SK-N-SH treated with all-trans-retinoic acid at 6 μM for 48 hours (cell line): ENCODE results near the gene AOC2.

Experiments
- ARNTL ChIP-seq: fragments of 450-650 bp; formaldehyde crosslinking; IDR thresholded peaks from 2 replicates; pipeline ENCODE4 v1.5.0; 2020; ENCODE audit warnings: low read depth, mild to moderate bottlenecking, moderate library complexity, borderline replicate concordance
- BACH2 ChIP-seq: fragments of 250-450 bp; sonication (Bioruptor Pico); IDR thresholded peaks from 2 replicates; pipeline ENCODE4 v1.9.0; 2021; ENCODE audit warnings: mild to moderate bottlenecking, borderline replicate concordance
- CREB5 ChIP-seq: fragments of 250-450 bp; sonication (Bioruptor Pico); IDR thresholded peaks from 2 replicates; pipeline ENCODE4 v1.5.1; 2020; ENCODE audit warnings: low read depth, mild to moderate bottlenecking, moderate library complexity
- ESRRG ChIP-seq: fragments of 250-450 bp; sonication (Bioruptor Pico); IDR thresholded peaks from 2 replicates; pipeline ENCODE4 v1.6.1; 2021; ENCODE audit warnings: mild to moderate bottlenecking
- PATZ1 ChIP-seq: fragments of 250-450 bp; sonication (Bioruptor Pico); IDR thresholded peaks from 2 replicates; pipeline ENCODE4 v1.8.0; 2020; ENCODE audit warnings: mild to moderate bottlenecking, moderate library complexity, borderline replicate concordance
- RARB ChIP-seq: fragments of 250-450 bp; sonication (Bioruptor Pico); IDR thresholded peaks from 2 replicates; pipeline ENCODE4 v1.8.0; 2021; ENCODE audit warnings: mild to moderate bottlenecking, moderate library complexity
- SNAI2 ChIP-seq: fragments of 250-450 bp; sonication (Bioruptor Pico); IDR thresholded peaks from 2 replicates; pipeline ENCODE4 v1.5.0; 2020; ENCODE audit warnings: mild to moderate bottlenecking, moderate library complexity
- TCF4 ChIP-seq: fragments of 250-450 bp; sonication (Bioruptor Pico); IDR thresholded peaks from 2 replicates; pipeline ENCODE4 v1.8.0; 2021; ENCODE audit warnings: mild to moderate bottlenecking, moderate library complexity, borderline replicate concordance
- TOX ChIP-seq: fragments of 250-450 bp; sonication (Bioruptor Pico); IDR thresholded peaks from 2 replicates; pipeline ENCODE4 v1.8.0; 2021; ENCODE audit warnings: mild to moderate bottlenecking, moderate library complexity, borderline replicate concordance
- ZC3H10 ChIP-seq: fragments of 250-450 bp; sonication (Bioruptor Pico); IDR thresholded peaks from 2 replicates; pipeline ENCODE4 v1.5.1; 2021; ENCODE audit warnings: mild to moderate bottlenecking, moderate library complexity
- ZFP30 ChIP-seq: fragments of 450-650 bp; formaldehyde crosslinking; IDR thresholded peaks from 2 replicates; pipeline ENCODE4 v1.5.0; 2022; ENCODE audit warnings: mild to moderate bottlenecking, moderate library complexity
- ZNF70 ChIP-seq: fragments of 450-650 bp; formaldehyde crosslinking; IDR thresholded peaks from 2 replicates; pipeline ENCODE4 v1.5.0; 2020; ENCODE audit warnings: mild to moderate bottlenecking, moderate library complexity

DNA sequence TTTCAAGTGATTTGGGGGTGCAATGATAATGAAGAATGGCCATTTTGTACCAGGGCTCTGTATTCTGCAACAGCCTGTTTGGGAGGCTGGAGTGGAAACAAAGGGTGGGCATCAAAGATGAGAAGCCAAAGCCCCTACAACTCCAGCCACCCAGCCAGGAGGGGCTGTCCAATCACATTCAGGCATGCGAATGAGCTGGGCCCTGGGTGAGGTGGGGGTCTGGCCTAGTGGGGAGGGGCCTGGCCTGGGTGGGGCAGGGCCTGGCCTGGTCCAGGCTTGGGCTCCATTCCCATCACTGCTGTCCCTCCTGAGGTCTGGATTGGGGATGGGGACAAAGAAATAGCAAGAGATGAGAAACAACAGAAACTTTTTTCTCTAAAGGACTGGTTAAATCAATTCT is 13.0 kb downstream of the AOC2 start:
- no peak for TF ChIP-seq PATZ1 (CRISPR knock-in tag)
- TF ChIP-seq ZNF70: no peak
- no peak for TF ChIP-seq ARNTL (CRISPR knock-in tag)
- TF ChIP-seq RARB: no peak
- TF ChIP-seq TCF4 (CRISPR knock-in tag): no peak
- no peak for TF ChIP-seq ZFP30 (CRISPR knock-in tag)
- TF ChIP-seq ESRRG (CRISPR knock-in tag): no peak
- no peak for TF ChIP-seq CREB5 (CRISPR knock-in tag)
- no peak for TF ChIP-seq BACH2
- no peak for TF ChIP-seq SNAI2 (CRISPR knock-in tag)
- TF ChIP-seq TOX (CRISPR knock-in tag): no peak
- TF ChIP-seq ZC3H10 (CRISPR knock-in tag): no peak
